H9 (cell line): ENCODE results near the gene MARK2. TPM values are rescaled to one million over a fixed set of nuclear protein-coding genes. Genes with fewer than 3 reads are reported as not detected.

Experiments used
- DNase-seq: peaks from one replicate; pipeline ENCODE4 v3.0.0-alpha.2; 2017
- H2AFZ ChIP-seq: one replicate; pipeline ENCODE4 v1.6.1; 2013; ENCODE audit warnings: mild to moderate bottlenecking, low read length, control low read depth, moderate library complexity
- H2AK5ac ChIP-seq: 2 replicates; pipeline ENCODE4 v1.6.1; 2013; ENCODE audit warnings: low read length, control low read depth, mixed read lengths; ENCODE audit not compliant: insufficient read length
- H2BK120ac ChIP-seq: one replicate; pipeline ENCODE4 v1.6.1; 2013; ENCODE audit warnings: low read depth, mild to moderate bottlenecking, low read length, control low read depth, inconsistent platforms; ENCODE audit not compliant: poor library complexity, severe bottlenecking
- H2BK12ac ChIP-seq: 2 replicates; pipeline ENCODE4 v1.6.1; 2013; ENCODE audit warnings: low read length, control low read depth, mixed read lengths, low read depth; ENCODE audit not compliant: insufficient read length
- H2BK15ac ChIP-seq: 2 replicates; pipeline ENCODE4 v1.6.1; 2013; ENCODE audit warnings: low read depth, low read length, control low read depth
- H2BK20ac ChIP-seq: one replicate; pipeline ENCODE4 v1.6.1; 2013; ENCODE audit warnings: low read depth, mild to moderate bottlenecking, low read length, control low read depth, inconsistent platforms; ENCODE audit not compliant: poor library complexity, severe bottlenecking
- H2BK5ac ChIP-seq: 2 replicates; pipeline ENCODE4 v1.6.1; 2013; ENCODE audit warnings: low read length, control low read depth, mixed read lengths; ENCODE audit not compliant: insufficient read length
- H3K14ac ChIP-seq: 2 replicates; pipeline ENCODE4 v1.6.1; 2013; ENCODE audit warnings: low read length, control low read depth; ENCODE audit not compliant: insufficient read depth
- H3K18ac ChIP-seq: 2 replicates; pipeline ENCODE4 v1.6.1; 2013; ENCODE audit warnings: low read depth, mild to moderate bottlenecking, mixed read lengths, low read length, control low read depth; ENCODE audit not compliant: insufficient read length
- H3K23ac ChIP-seq: 2 replicates; pipeline ENCODE4 v1.6.1; 2013; ENCODE audit warnings: low read length, control low read depth, mixed read lengths, low read depth; ENCODE audit not compliant: insufficient read length
- H3K23me2 ChIP-seq: 2 replicates; pipeline ENCODE4 v1.6.1; 2013; ENCODE audit warnings: low read depth, mild to moderate bottlenecking, mixed read lengths, low read length, control low read depth; ENCODE audit not compliant: insufficient read length, poor library complexity, severe bottlenecking
- H3K27ac ChIP-seq: 2 replicates; pipeline ENCODE4 v1.5.1; 2013; ENCODE audit warnings: low read length, control low read depth, mixed read lengths, low read depth; ENCODE audit not compliant: insufficient read length
- H3K27me3 ChIP-seq: 2 replicates; pipeline ENCODE4 v1.6.1; 2013; ENCODE audit warnings: low read length, control low read depth, inconsistent platforms; ENCODE audit not compliant: insufficient read depth
- H3K4ac ChIP-seq: 2 replicates; pipeline ENCODE4 v1.6.1; 2013; ENCODE audit warnings: low read depth, mild to moderate bottlenecking, control low read depth, inconsistent platforms, low read length, moderate library complexity
- H3K4me1 ChIP-seq: 2 replicates; pipeline ENCODE4 v1.6.1; 2013; ENCODE audit warnings: low read length, control low read depth, inconsistent platforms; ENCODE audit not compliant: insufficient read depth
- H3K4me2 ChIP-seq: 2 replicates; pipeline ENCODE4 v1.6.1; 2013; ENCODE audit warnings: low read length, control low read depth, mixed read lengths; ENCODE audit not compliant: insufficient read length, insufficient read depth
- H3K56ac ChIP-seq: 2 replicates; pipeline ENCODE4 v1.6.1; 2013; ENCODE audit warnings: low read depth, mild to moderate bottlenecking, mixed read lengths, low read length, control low read depth; ENCODE audit not compliant: insufficient read length
- H3K79me1 ChIP-seq: 2 replicates; pipeline ENCODE4 v1.6.1; 2013; ENCODE audit warnings: low read depth, mild to moderate bottlenecking, moderate library complexity, low read length, control low read depth, inconsistent platforms; ENCODE audit not compliant: insufficient read depth, poor library complexity, severe bottlenecking
- H3K79me2 ChIP-seq: 2 replicates; pipeline ENCODE4 v1.6.1; 2013; ENCODE audit warnings: low read length, control low read depth, inconsistent platforms; ENCODE audit not compliant: insufficient read depth
- H3K9ac ChIP-seq: 2 replicates; pipeline ENCODE4 v1.6.1; 2013; ENCODE audit warnings: low read length, control low read depth, mixed read lengths; ENCODE audit not compliant: insufficient read length; ENCODE audit errors: extremely low read depth
- H3K9me3 ChIP-seq: one replicate; pipeline ENCODE4 v1.6.1; 2013; ENCODE audit warnings: low read depth, low read length, inconsistent platforms; ENCODE audit not compliant: control insufficient read depth
- H3T11ph ChIP-seq: one replicate; pipeline ENCODE4 v1.6.1; 2013; ENCODE audit warnings: mild to moderate bottlenecking, low read length, control low read depth, inconsistent platforms
- H4K20me1 ChIP-seq: one replicate; pipeline ENCODE4 v1.6.1; 2013; ENCODE audit not compliant: control insufficient read depth, insufficient read length, insufficient read depth
- H4K5ac ChIP-seq: 2 replicates; pipeline ENCODE4 v1.6.1; 2013; ENCODE audit warnings: low read depth, mild to moderate bottlenecking, mixed read lengths, low read length, control low read depth; ENCODE audit not compliant: insufficient read length
- H4K8ac ChIP-seq: replicated peaks from 2 replicates; pipeline ENCODE4 v1.6.1; 2013; ENCODE audit warnings: low read length, control low read depth, mixed read lengths, low read depth; ENCODE audit not compliant: insufficient read length
- H4K91ac ChIP-seq: 2 replicates; pipeline ENCODE4 v1.6.1; 2013; ENCODE audit warnings: low read depth, mild to moderate bottlenecking, moderate library complexity, mixed read lengths, low read length, control low read depth; ENCODE audit not compliant: insufficient read length
- H3K27ac Mint-ChIP-seq, 3 experiments: 2 replicates in 2 of 3; 3 replicates in 1 of 3; pipeline ENCODE4 v1.8.0; 2020 to 2021; ENCODE audit warnings: mixed read lengths in 3 of 3, mild to moderate bottlenecking in 1 of 3, moderate library complexity in 1 of 3
- H3K27me3 Mint-ChIP-seq: 2 replicates; pipeline ENCODE4 v1.8.0; 2021; ENCODE audit warnings: low read depth, mild to moderate bottlenecking, moderate library complexity, mixed read lengths
- H3K36me3 Mint-ChIP-seq, 3 experiments: 2 replicates in 2 of 3; 3 replicates in 1 of 3; pipeline ENCODE4 v1.8.0; 2020 to 2021; ENCODE audit warnings: low read depth in 3 of 3, mixed read lengths in 3 of 3; ENCODE audit not compliant: insufficient read depth in 1 of 3
- H3K4me1 Mint-ChIP-seq, 2 experiments: 2 replicates each; pipeline ENCODE4 v1.8.0; 2020; ENCODE audit warnings: mixed read lengths in 2 of 2
- H3K4me3 Mint-ChIP-seq, 2 experiments: 2 replicates in 1 of 2; 3 replicates in 1 of 2; pipeline ENCODE4 v1.8.0; 2020 to 2021; ENCODE audit warnings: mild to moderate bottlenecking in 2 of 2, mixed read lengths in 2 of 2, moderate library complexity in 1 of 2
- H3K9me3 Mint-ChIP-seq, 2 experiments: 2 replicates in 1 of 2; 3 replicates in 1 of 2; pipeline ENCODE4 v1.8.0; 2020; ENCODE audit warnings: mild to moderate bottlenecking in 2 of 2, mixed read lengths in 2 of 2, moderate library complexity in 1 of 2
- WGBS: extraction: QIAGEN DNeasy Blood & Tissue Kit; methylation state at CpG from one replicate; pipeline ENCODE4 v1.1.7; 2013; ENCODE audit warnings: missing lambda C conversion rate, low lambda C conversion rate, mixed read lengths; ENCODE audit not compliant: insufficient read length; ENCODE audit errors: extremely low coverage; 5-methylcytosine and 5-hydroxymethylcytosine counted together
- total RNA-seq: library from RNA; stranded (reverse); gene quantifications from 2 replicates; pipeline ENCODE4 v1.2.1, GENCODE V29; 2021
- TF ChIP-seq, protein P1 (sequence below): fragments of 200-600 bp; sonication (generic); conservative IDR thresholded peaks from 3 replicates; pipeline ENCODE4 v1.8.0; 2021; ENCODE audit warnings: antibody characterized with exemption, mild to moderate bottlenecking

Gene MARK2
- total RNA-seq, 1 experiment from 2014 or later: 45.7 TPM

- no peak overlapping the region for H3K4me3 Mint-ChIP-seq
- H3K4me1 Mint-ChIP-seq: peaks cover 29 to 50% of the 10 kb centered on the region in 2 experiments
- H4K8ac ChIP-seq: no peak overlapping the region
- no peak overlapping the region for H2BK5ac ChIP-seq
- H3K9me3 ChIP-seq: no peaks in the 10 kb centered on the region
- no peak overlapping the region for H2AK5ac ChIP-seq
- TF ChIP-seq, protein P1, sequence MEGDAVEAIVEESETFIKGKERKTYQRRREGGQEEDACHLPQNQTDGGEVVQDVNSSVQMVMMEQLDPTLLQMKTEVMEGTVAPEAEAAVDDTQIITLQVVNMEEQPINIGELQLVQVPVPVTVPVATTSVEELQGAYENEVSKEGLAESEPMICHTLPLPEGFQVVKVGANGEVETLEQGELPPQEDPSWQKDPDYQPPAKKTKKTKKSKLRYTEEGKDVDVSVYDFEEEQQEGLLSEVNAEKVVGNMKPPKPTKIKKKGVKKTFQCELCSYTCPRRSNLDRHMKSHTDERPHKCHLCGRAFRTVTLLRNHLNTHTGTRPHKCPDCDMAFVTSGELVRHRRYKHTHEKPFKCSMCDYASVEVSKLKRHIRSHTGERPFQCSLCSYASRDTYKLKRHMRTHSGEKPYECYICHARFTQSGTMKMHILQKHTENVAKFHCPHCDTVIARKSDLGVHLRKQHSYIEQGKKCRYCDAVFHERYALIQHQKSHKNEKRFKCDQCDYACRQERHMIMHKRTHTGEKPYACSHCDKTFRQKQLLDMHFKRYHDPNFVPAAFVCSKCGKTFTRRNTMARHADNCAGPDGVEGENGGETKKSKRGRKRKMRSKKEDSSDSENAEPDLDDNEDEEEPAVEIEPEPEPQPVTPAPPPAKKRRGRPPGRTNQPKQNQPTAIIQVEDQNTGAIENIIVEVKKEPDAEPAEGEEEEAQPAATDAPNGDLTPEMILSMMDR: no peak
- H2BK120ac ChIP-seq: no peak overlapping the region
- H2AFZ ChIP-seq: no peak overlapping the region
- no peak overlapping the region for H2BK12ac ChIP-seq
- H3K23ac ChIP-seq: no peak overlapping the region
- H3K36me3 Mint-ChIP-seq: peaks cover 2 to 10% (median 8%) of the 10 kb centered on the region in 3 experiments; a peak in 5 of 7 replicates
- peak overlapping the region in 2 of 3 experiments; percentile 34 to 51; a peak in 3 of 7 replicates for H3K27ac Mint-ChIP-seq
- DNase-seq: no peak
- no peak overlapping the region for H2BK20ac ChIP-seq
- no peaks in the 10 kb centered on the region for H3K27me3 ChIP-seq
- H3T11ph ChIP-seq: no peak overlapping the region
- no peak overlapping the region for H3K9ac ChIP-seq
- no peaks in the 10 kb centered on the region for H3K9me3 Mint-ChIP-seq
- no peak overlapping the region for H3K18ac ChIP-seq
- no CpG with 5 or more reads among the region's 6 CpGs for WGBS
- H4K91ac ChIP-seq: no peak overlapping the region
- H3K4me2 ChIP-seq: no peak overlapping the region
- H4K5ac ChIP-seq: no peak overlapping the region
- peaks cover 9% of the 10 kb centered on the region; the same call in 1 of the 2 replicates for H3K79me2 ChIP-seq
- peaks cover 3% of the 10 kb centered on the region for H3K79me1 ChIP-seq
- no peaks in the 10 kb centered on the region for H4K20me1 ChIP-seq
- no peak overlapping the region for H3K14ac ChIP-seq
- H3K4ac ChIP-seq: no peak overlapping the region
- H2BK15ac ChIP-seq: no peak overlapping the region
- H3K27me3 Mint-ChIP-seq: no peaks in the 10 kb centered on the region; the same call in 1 of the 2 replicates
- H3K4me1 ChIP-seq: peaks cover 10% of the 10 kb centered on the region; the same call in 1 of the 2 replicates
- no peak overlapping the region for H3K56ac ChIP-seq
- H3K27ac ChIP-seq: no peak overlapping the region
- no peaks in the 10 kb centered on the region for H3K23me2 ChIP-seq
These were observed 50.4 kb downstream of the MARK2 start for GRCh38 chr11:63889344-63889743.
